HL-60 (cell line): Measurements from ENCODE around the gene NOXO1.

Experiments
- POLR2AphosphoS5 ChIP-seq: IDR thresholded peaks from 2 replicates; pipeline ENCODE4 v1.6.1; 2012; ENCODE audit warnings: low read depth
- TF ChIP-seq, protein P1 (sequence below): IDR thresholded peaks from one replicate; pipeline ENCODE4 v1.5.1; 2011; ENCODE audit warnings: low read length, control low read depth, inconsistent platforms; ENCODE audit not compliant: insufficient read depth
- TF ChIP-seq, protein P2 (sequence below): IDR thresholded peaks from 2 replicates; pipeline ENCODE4 v1.6.1; 2012; ENCODE audit warnings: low read depth; ENCODE audit not compliant: insufficient replicate concordance

- TF ChIP-seq, protein P1, sequence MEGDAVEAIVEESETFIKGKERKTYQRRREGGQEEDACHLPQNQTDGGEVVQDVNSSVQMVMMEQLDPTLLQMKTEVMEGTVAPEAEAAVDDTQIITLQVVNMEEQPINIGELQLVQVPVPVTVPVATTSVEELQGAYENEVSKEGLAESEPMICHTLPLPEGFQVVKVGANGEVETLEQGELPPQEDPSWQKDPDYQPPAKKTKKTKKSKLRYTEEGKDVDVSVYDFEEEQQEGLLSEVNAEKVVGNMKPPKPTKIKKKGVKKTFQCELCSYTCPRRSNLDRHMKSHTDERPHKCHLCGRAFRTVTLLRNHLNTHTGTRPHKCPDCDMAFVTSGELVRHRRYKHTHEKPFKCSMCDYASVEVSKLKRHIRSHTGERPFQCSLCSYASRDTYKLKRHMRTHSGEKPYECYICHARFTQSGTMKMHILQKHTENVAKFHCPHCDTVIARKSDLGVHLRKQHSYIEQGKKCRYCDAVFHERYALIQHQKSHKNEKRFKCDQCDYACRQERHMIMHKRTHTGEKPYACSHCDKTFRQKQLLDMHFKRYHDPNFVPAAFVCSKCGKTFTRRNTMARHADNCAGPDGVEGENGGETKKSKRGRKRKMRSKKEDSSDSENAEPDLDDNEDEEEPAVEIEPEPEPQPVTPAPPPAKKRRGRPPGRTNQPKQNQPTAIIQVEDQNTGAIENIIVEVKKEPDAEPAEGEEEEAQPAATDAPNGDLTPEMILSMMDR = no peak
- TF ChIP-seq POLR2AphosphoS5 = no peak
- TF ChIP-seq, protein P2, sequence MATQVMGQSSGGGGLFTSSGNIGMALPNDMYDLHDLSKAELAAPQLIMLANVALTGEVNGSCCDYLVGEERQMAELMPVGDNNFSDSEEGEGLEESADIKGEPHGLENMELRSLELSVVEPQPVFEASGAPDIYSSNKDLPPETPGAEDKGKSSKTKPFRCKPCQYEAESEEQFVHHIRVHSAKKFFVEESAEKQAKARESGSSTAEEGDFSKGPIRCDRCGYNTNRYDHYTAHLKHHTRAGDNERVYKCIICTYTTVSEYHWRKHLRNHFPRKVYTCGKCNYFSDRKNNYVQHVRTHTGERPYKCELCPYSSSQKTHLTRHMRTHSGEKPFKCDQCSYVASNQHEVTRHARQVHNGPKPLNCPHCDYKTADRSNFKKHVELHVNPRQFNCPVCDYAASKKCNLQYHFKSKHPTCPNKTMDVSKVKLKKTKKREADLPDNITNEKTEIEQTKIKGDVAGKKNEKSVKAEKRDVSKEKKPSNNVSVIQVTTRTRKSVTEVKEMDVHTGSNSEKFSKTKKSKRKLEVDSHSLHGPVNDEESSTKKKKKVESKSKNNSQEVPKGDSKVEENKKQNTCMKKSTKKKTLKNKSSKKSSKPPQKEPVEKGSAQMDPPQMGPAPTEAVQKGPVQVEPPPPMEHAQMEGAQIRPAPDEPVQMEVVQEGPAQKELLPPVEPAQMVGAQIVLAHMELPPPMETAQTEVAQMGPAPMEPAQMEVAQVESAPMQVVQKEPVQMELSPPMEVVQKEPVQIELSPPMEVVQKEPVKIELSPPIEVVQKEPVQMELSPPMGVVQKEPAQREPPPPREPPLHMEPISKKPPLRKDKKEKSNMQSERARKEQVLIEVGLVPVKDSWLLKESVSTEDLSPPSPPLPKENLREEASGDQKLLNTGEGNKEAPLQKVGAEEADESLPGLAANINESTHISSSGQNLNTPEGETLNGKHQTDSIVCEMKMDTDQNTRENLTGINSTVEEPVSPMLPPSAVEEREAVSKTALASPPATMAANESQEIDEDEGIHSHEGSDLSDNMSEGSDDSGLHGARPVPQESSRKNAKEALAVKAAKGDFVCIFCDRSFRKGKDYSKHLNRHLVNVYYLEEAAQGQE = no peak
These were observed 540 bp downstream of the NOXO1 start for GRCh38 chr16:1980770-1981087.
